Measurements from ENCODE around the gene MAGI2. TPM values are rescaled to one million over a fixed set of nuclear protein-coding genes. Genes with fewer than 3 reads are reported as not detected.

Gene MAGI2
- total RNA-seq, 1 experiment from 2014 or later, result 14.3 TPM

DNA sequence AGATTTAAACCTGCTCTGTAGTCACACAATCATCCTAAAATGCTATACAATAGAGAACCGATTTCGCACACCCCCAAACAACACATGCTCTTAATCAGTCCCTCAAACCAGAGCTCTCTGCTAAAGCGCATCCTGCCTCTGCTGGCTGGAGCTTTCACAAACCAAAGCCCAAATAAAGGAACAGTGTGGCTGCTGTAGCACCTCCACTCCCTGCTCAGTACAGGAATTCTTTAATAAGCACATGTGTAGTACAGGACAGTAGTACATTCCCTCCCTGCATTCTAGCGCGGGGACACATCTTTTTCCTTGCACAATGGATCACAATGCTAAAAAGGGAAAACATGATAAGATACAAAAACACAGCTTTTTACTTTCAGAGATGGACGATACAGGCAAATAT lies 684.6 kb downstream of the MAGI2 start:
- Histone ChIP-seq H3K4me2 (ENCODE audit: insufficient read depth, insufficient read length, low read length) (peak overlapping the region; percentile 94), H3K4me1 (ENCODE audit: insufficient read depth, low read length) (0 out of 2 replicates have a peak, but pooled peaks cover 2% of the 10 kb centered on the region), H3K23ac (ENCODE audit: insufficient read length, low read depth, low read length) (no peak overlapping the region), H3K9me3 (ENCODE audit: control insufficient read depth, low read depth, low read length) (no peaks in the 10 kb centered on the region), H3K23me2 (ENCODE audit: insufficient read length, low read depth, low read length, poor library complexity, severe bottlenecking) (peaks cover 10% of the 10 kb centered on the region), H3K27ac (ENCODE audit: insufficient read length, low read depth, low read length) (no peak overlapping the region), H3K14ac (ENCODE audit: insufficient read depth, low read length) (no peak overlapping the region), H4K5ac (ENCODE audit: insufficient read length, low read depth, low read length) (no peak overlapping the region), H2BK15ac (ENCODE audit: low read depth, low read length) (no peak overlapping the region), H3K4ac (ENCODE audit: low read depth, low read length) (no peak overlapping the region), H3K79me2 (ENCODE audit: insufficient read depth, low read length) (peaks cover 14% of the 10 kb centered on the region; the same call in 1 of the 2 replicates), H3K18ac (ENCODE audit: insufficient read length, low read depth, low read length) (no peak overlapping the region), H3K9ac (ENCODE audit: extremely low read depth, insufficient read length, low read length) (peak overlapping the region; percentile 10), H3K79me1 (ENCODE audit: insufficient read depth, low read depth, low read length, poor library complexity, severe bottlenecking) (no peaks in the 10 kb centered on the region), H4K91ac (ENCODE audit: insufficient read length, low read depth, low read length) (no peak overlapping the region), H2AK5ac (ENCODE audit: insufficient read length, low read length) (no peak overlapping the region), H4K20me1 (ENCODE audit: control insufficient read depth, insufficient read depth, insufficient read length) (no peaks in the 10 kb centered on the region), H2BK12ac (ENCODE audit: insufficient read length, low read depth, low read length) (no peak overlapping the region), H2AFZ (ENCODE audit: low read length) (no peak overlapping the region), H2BK5ac (ENCODE audit: insufficient read length, low read length) (no peak overlapping the region), H3T11ph (ENCODE audit: low read length) (no peak overlapping the region), H4K8ac (replicated peaks; ENCODE audit: insufficient read length, low read depth, low read length) (no peak overlapping the region), H3K27me3 (ENCODE audit: insufficient read depth, low read length) (no peaks in the 10 kb centered on the region), H3K56ac (ENCODE audit: insufficient read length, low read depth, low read length) (no peak overlapping the region), H2BK20ac (ENCODE audit: low read depth, low read length, poor library complexity, severe bottlenecking) (no peak overlapping the region), H2BK120ac (ENCODE audit: low read depth, low read length, poor library complexity, severe bottlenecking) (no peak overlapping the region)
- TF ChIP-seq, protein P1, sequence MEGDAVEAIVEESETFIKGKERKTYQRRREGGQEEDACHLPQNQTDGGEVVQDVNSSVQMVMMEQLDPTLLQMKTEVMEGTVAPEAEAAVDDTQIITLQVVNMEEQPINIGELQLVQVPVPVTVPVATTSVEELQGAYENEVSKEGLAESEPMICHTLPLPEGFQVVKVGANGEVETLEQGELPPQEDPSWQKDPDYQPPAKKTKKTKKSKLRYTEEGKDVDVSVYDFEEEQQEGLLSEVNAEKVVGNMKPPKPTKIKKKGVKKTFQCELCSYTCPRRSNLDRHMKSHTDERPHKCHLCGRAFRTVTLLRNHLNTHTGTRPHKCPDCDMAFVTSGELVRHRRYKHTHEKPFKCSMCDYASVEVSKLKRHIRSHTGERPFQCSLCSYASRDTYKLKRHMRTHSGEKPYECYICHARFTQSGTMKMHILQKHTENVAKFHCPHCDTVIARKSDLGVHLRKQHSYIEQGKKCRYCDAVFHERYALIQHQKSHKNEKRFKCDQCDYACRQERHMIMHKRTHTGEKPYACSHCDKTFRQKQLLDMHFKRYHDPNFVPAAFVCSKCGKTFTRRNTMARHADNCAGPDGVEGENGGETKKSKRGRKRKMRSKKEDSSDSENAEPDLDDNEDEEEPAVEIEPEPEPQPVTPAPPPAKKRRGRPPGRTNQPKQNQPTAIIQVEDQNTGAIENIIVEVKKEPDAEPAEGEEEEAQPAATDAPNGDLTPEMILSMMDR (conservative IDR thresholded peaks at IDR 0.05), result no peak
- no CpG with 5 or more reads among the region's 6 CpGs for WGBS (ENCODE audit: extremely low coverage, insufficient read length, low lambda C conversion rate)
- Mint-ChIP-seq H3K27ac (no peak overlapping the region), H3K36me3 (ENCODE audit: insufficient read depth in 1 of 3, low read depth in 3 of 3) (no peaks in the 10 kb centered on the region), H3K9me3 (no peaks in the 10 kb centered on the region), H3K27me3 (ENCODE audit: low read depth) (no peaks in the 10 kb centered on the region), H3K4me1 (peaks cover 23 to 26% of the 10 kb centered on the region in 2 experiments), H3K4me3 (no peak overlapping the region)
- DNase-seq, result no peak
